GM18508 (cell line): ENCODE data around the gene PEAR1.

Experiments used
- ATAC-seq: cut with Tn5 transposase; IDR thresholded peaks from one replicate; pipeline ENCODE4 v1.9.1; 2021; ENCODE audit warnings: moderate number of reproducible peaks; ENCODE audit not compliant: insufficient read depth, unreplicated experiment

Gene PEAR1

DNA sequence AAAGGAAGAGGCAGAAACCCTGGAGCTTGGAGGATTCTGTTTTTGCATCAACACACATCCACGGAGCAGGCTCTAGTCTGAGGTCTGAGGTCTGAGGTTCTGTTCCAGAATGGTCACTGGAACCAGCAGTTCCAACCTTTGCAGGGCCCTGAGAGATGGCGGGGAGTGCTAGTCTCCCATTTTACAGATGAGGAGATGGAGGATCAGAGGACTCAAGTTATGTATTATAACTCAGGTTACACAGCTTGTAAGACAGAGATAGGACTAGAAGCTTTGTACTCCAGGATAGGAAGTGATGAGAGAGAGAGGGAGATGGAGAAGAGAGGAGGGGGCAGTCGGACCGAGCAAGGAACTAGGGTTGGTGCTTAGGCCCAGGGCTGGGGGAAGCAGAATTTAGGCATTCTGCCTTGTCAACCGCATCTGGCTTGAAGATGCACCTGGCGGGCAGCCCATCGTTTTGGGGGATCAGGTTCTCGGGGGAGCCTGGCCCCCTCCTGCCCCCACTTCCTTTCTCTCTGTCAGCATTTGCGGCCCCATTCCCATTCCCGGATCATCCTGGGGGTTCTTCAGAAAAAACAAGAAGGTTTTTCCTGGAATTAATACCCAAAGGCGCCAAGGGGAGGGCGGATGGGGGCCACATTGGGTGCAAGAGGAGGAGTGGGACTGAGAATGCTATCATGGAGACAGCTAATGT, 5.6 kb downstream of the PEAR1 start:
- no peak for ATAC-seq

- ATAC-seq = no peak
These were observed 6.6 kb downstream of the PEAR1 start for GRCh38 chr1:156899956-156900718.

GRCh38 chr1:156900896-156901589, 7.5 kb downstream of the PEAR1 start:
- ATAC-seq = no peak

GRCh38 chr1:156901590-156901900, 8.0 kb downstream of the PEAR1 start:
- ATAC-seq = no peak

DNA sequence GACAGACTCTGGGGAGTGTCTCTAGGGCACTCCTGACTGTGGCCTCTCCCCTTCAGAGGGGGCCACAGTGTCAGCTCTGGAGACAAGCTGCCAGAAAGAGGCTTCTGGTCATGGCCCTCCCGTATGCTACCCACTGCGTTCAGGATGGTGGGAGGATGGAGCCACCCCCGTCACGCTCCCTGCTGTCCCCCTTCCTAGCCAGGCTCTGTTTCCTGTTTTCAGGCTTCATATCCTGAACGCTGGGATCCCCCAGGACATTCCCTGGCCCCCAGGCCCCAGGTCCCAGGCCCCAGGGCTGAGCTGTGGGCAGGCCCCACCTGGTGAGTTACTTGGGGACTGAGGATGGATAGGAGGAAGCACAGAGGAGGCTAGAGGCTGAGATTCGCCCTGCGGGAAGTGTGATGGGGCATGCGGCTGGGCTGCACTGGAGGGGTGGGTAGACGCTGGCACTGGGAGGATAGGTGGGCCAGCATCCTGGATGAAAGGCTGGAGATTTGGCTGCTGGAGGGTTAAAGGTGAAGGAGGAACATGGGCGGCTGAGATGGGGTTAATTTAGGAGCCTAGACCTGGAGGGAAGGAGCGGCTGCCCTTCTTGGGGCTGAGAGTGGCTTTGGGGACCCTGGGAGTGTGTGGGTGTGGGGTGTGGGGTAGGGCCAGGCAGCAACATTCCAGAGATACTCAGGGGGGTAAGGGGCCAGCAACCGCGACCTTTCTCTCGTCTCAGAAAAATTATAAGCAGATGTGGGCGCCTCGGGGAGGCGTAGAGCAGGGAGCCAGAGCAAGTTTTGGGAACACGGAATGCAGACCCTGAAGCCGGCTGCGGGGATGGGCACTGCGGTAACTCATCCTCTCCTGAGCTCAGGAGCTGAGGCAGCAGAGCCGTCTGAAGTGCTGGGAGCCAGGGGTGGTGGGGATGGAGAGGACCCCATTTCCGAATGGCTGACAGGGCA, 8.7 kb downstream of the PEAR1 start:
- ATAC-seq = no peak

- no peak for ATAC-seq
These were observed 10.0 kb downstream of the PEAR1 start for GRCh38 chr1:156903328-156904091.

DNA sequence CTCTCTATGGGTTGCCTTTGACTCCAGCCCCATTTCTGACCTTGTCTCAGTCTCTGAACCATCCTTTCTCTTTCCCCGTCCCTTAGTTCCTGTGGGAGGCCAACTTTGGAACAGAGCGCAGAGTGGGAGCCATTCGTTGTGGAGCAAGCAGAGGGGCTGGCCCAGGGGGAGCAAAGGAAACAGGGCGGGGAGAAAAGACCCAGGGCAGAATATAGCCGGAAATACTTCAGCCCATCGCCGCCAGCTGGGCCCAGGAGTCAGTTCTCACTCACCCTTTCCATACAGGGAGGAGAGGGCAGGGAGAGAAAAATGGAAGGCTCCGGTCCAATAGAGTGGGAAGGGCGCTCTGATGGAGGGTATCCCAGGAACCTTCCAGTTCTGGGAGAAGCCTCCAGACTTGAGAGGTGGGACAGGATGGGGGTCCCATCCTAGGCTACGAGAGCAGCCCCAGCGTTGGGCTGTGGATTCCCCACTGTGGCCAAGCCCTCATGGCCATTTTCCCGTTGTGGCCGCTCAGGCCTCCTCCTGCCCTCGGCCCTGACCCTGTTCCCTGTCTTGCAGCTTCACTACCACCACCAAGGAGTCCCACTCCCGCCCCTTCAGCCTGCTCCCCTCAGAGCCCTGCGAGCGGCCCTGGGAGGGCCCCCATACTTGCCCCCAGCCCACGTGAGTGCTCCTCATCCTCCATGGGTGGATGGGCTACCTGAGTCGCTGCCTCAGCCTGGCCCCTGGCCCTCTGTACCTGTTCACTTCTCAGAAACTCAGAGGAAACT, 10.9 kb downstream of the PEAR1 start:
- ATAC-seq = no peak

DNA sequence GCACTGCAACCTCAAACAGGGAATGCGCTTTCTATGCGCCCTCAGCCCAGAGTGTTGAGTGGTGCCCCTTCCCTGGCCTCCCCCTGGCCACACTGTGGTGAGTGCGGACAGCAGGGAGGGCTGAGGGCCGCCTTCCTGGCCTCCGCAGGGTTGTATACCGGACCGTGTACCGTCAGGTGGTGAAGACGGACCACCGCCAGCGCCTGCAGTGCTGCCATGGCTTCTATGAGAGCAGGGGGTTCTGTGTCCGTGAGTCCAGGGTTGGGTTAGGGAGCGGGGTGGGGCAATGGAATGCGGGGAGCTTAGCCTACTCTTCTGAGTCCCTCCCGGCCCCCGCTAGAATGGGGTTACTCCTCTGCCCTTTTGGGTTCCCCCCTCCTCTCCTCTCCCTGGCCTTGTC, 11.7 kb downstream of the PEAR1 start:
- ATAC-seq = no peak

- ATAC-seq = no peak
These were observed 12.1 kb downstream of the PEAR1 start for GRCh38 chr1:156905651-156906050.

DNA sequence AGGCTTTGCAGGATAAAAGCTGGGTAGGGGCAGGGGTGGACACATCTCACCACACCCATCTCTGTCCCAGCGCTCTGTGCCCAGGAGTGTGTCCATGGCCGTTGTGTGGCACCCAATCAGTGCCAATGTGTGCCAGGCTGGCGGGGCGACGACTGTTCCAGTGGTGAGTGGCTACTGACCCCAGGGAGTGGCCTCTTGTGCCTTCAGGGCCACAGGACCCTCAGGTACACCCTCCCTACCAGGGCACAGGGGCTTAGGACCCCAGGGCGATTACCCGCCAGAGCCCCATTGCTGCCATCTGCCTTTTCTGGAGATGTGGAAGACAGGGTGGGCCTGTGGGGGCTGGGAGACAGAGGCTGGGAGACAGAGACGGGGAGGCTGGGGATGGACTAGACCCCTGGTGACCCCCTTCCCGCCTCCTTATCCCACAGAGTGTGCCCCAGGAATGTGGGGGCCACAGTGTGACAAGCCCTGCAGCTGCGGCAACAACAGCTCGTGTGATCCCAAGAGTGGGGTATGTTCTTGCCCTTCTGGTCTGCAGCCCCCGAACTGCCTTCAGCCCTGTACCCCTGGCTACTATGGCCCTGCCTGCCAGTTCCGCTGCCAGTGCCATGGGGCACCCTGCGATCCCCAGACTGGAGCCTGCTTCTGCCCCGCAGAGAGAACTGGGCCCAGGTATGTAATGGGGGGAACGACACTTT, 12.8 kb downstream of the PEAR1 start:
- ATAC-seq = no peak

DNA sequence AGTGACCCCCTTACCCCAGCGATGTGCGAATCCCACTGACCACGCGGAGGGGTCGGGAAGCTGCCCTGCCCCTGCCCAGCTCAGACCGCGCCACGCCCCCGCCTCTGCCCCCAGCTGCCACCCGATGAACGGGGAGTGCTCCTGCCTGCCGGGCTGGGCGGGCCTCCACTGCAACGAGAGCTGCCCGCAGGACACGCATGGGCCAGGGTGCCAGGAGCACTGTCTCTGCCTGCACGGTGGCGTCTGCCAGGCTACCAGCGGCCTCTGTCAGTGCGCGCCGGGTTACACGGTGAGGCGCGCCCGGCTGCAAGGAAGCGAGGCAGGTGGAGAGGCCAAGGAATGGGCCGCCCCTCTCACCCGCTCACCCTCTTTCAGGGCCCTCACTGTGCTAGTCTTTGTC, 15.0 kb downstream of the PEAR1 start:
- no peak for ATAC-seq

GRCh38 chr1:156908955-156909354, 15.4 kb downstream of the PEAR1 start:
- ATAC-seq = no peak

GRCh38 chr1:156909671-156910070, 16.2 kb downstream of the PEAR1 start:
- ATAC-seq = no peak

GRCh38 chr1:156910309-156910782, 16.8 kb downstream of the PEAR1 start:
- no peak for ATAC-seq

GRCh38 chr1:156911577-156912298, 18.2 kb downstream of the PEAR1 start:
- no peak for ATAC-seq

GRCh38 chr1:156912310-156912709, 18.8 kb downstream of the PEAR1 start:
- ATAC-seq = no peak
